Measurements from ENCODE around the gene ITPRID2.

- TF ChIP-seq CTCF (optimal IDR thresholded peaks at IDR 0.05 in 1 of 3, IDR thresholded peaks at IDR 0.05 in 1 of 3, conservative IDR thresholded peaks at IDR 0.05 in 1 of 3; ENCODE audit: extremely low read depth in 1 of 3, insufficient read depth in 2 of 3, low read length in 3 of 3): no peak
- no peak for TF ChIP-seq EZH2 (IDR thresholded peaks at IDR 0.05; ENCODE audit: low read length)
Measured at GRCh38 chr2:181878448-181878847, 13.1 kb upstream of the ITPRID2 start.

All from keratinocyte (primary cell).